Sigmoid colon (tissue), 4 donors: ENCODE data around the gene HOXA10.

Source experiments
- CTCF ChIP-seq, 4 experiments: fragments of 450-650 bp in 3 of 4; fragments of 200-600 bp in 1 of 4; IDR thresholded peaks; one replicate each; pipeline ENCODE4 v1.5.1; 2016 to 2019; ENCODE audit warnings: antibody characterized with exemption in 4 of 4, mild to moderate bottlenecking in 3 of 4, moderate library complexity in 2 of 4
- EP300 ChIP-seq, 4 donors: sonication (generic); formaldehyde crosslinking; IDR thresholded peaks; one replicate each; pipeline ENCODE4 v1.6.1; 2017; ENCODE audit warnings: antibody characterized with exemption in 4 of 4
- POLR2A ChIP-seq, 2 donors: fragments of 450-650 bp; IDR thresholded peaks; one replicate each; pipeline ENCODE4 v1.6.1; 2016; ENCODE audit warnings: antibody characterized with exemption in 2 of 2, mild to moderate bottlenecking in 2 of 2, moderate library complexity in 2 of 2

GRCh38 chr7:27158436-27159265, 15.5 kb downstream of the HOXA10 start:
- no peak for TF ChIP-seq CTCF (IDR thresholded peaks at IDR 0.05)
- TF ChIP-seq EP300 (IDR thresholded peaks at IDR 0.05) = no peak
- no peak for TF ChIP-seq POLR2A (IDR thresholded peaks at IDR 0.05)
